Measurements from ENCODE around the gene TENM4.

The TENM4 gene

GRCh38 chr11:79438631-79439409 lies 2.0 kb downstream of the TENM4 start:
- TF ChIP-seq CTCF (IDR thresholded peaks at IDR 0.05) = no peak
- H3K27ac ChIP-seq = peak overlapping the region; percentile 82 to 89
- H3K4me3 ChIP-seq = peak overlapping the region; percentile 80
- no peak for DNase-seq (ENCODE audit: low spot score)

- peak overlapping the region; percentile 80 for H3K4me3 ChIP-seq
- DNase-seq (ENCODE audit: low spot score) = peak; percentile 78
- no peak for TF ChIP-seq CTCF (IDR thresholded peaks at IDR 0.05)
These were observed 2.7 kb downstream of the TENM4 start for GRCh38 chr11:79437981-79438630.

GRCh38 chr11:79437278-79437980 lies 3.4 kb downstream of the TENM4 start:
- peak overlapping the region; percentile 80 for H3K4me3 ChIP-seq
- no peak for TF ChIP-seq CTCF (IDR thresholded peaks at IDR 0.05)
- peak overlapping the region; percentile 82 to 89 for H3K27ac ChIP-seq
- DNase-seq (ENCODE audit: low spot score) = peak; percentile 86

More at GRCh38 chr11:79437981-79438630, 2.7 kb downstream of the TENM4 start:
- peak overlapping the region; percentile 82 to 89 for H3K27ac ChIP-seq

- TF ChIP-seq CTCF (IDR thresholded peaks at IDR 0.05) = no peak
- Histone ChIP-seq H3K27ac (peak overlapping the region; percentile 82 to 89), H3K4me3 (peak overlapping the region; percentile 80)
- DNase-seq (ENCODE audit: low spot score) = no peak
These were observed 3.9 kb downstream of the TENM4 start for GRCh38 chr11:79436919-79437277.

- Histone ChIP-seq H3K4me3 (no peak overlapping the region), H3K27ac (no peak overlapping the region)
- DNase-seq (ENCODE audit: low spot score) = no peak
- TF ChIP-seq CTCF (IDR thresholded peaks at IDR 0.05) = no peak
These were observed 6.5 kb downstream of the TENM4 start for GRCh38 chr11:79434283-79434682.

GRCh38 chr11:79432138-79432537 lies 8.7 kb downstream of the TENM4 start:
- H3K4me3 ChIP-seq = no peak overlapping the region
- DNase-seq (ENCODE audit: low spot score) = no peak
- no peak overlapping the region for H3K27ac ChIP-seq
- TF ChIP-seq CTCF (IDR thresholded peaks at IDR 0.05) = no peak
